Jurkat, Clone E6-1 (cell line): ENCODE results near the gene CENPL.
"Not testable (repeated sequence)": the region's sequence is repeated elsewhere in the genome, so short reads cannot be mapped to it uniquely, and the experiment has no call there.

Experiments used
- DNase-seq: peaks from one replicate; pipeline ENCODE4 v3.0.0-alpha.2; 2011; ENCODE audit warnings: low read depth, low spot score
- H3K4me3 ChIP-seq: 2 replicates; pipeline ENCODE4 v1.5.1; 2011; ENCODE audit warnings: mild to moderate bottlenecking, low read length, control low read depth, moderate library complexity

CENPL gene

DNA sequence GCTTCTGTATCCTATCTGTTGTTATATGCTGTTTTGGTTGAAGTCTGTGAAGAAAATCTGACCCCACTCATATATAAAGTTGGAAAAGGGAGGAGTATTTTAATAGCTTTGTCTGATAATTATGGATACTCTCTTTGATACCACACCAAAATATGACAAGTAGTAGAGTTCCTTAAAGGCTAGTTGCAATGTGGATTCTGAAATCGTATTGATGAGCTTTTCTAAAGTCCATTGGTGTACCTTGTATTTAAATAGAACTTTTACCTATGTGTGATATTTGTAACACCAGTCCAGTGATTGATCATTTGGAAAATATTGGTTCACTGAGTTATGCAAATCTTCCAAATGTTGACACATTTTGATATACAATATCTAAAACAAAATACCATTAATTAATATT lies 35.4 kb upstream of the CENPL start:
- H3K4me3 ChIP-seq, result no peak overlapping the region
- DNase-seq, result no peak

DNA sequence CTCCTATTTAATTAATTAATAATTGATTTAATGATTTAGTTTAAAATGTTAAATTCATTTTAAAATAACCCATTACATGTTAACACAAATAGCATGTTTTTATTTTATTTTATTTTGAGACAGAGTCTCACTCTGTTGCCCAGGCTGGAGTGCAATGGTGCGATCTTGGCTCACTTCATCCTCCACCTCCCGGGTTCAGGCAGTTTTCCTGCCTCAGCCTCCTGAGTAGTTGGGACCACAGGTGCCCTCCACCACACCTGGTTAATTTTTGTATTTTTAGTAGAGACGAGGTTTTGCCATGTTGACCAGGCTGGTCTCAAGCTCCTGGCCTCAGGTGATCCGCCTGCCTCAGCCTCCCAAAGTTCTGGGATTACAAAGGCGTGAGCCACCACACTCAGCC lies 34.9 kb upstream of the CENPL start:
- not testable (repeated sequence) for DNase-seq, H3K4me3 ChIP-seq

DNA sequence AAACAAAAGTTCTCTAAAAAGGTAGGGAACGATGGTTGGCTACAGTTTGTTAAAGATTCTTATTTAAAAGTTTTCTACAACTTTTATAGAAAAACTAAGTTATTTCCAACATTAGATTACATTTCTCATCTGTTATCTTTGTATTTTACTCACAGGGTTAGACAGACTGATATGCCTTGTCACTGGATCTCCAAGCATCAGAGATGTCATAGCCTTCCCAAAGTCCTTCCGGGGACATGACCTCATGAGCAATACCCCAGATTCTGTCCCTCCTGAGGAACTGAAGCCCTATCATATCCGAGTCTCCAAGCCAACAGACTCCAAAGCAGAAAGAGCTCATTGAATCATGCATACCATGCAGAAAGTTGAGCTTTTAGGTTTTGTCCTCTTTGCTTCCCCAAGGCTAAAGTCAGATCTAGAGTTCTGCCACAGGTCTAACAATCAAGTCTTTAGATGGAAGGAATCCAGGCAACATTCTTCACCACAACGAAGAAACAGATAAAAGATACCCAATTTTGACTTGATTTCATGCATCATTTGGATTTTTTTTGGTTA lies 32.8 kb upstream of the CENPL start:
- H3K4me3 ChIP-seq, result no peak overlapping the region
- DNase-seq, result no peak

DNA sequence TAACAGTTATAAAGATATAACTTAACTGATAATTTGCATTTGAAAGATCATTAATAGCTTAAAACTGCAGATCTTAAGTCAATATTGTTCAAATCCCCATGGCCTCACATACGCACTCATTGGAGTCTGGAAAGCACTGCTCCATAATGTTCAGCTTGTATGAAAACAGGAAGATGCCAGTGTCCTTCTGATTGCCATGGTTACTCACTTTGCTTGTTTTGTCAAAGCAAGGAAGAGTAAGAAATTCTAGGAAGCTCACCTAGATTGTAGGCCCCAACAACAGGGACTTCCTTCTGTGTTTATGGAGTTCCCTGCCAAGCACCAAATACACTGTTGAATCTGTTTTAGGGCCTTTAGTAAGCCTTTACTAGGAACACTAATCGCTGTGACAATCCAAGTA lies 32.2 kb upstream of the CENPL start:
- DNase-seq, result no peak
- no peak overlapping the region for H3K4me3 ChIP-seq

DNA sequence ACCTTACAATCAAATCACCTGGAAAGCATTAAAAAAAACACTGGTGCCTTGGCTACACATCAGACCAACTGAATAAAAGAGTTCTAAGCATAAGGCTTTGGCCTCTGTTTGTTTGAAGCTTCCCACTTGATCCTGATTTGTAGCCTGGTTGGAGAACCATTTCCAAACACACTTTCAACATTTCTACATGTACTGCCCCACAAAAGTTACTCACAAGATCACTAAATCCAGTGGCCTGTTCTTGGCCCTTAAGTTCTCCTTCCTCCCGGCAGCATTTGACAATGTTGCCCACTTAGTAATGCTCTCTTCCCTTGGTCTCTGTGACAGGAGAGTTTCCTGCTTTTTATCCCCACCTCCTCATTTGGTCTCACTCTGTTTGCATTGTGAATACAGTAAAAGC lies 31.3 kb upstream of the CENPL start:
- no peak overlapping the region for H3K4me3 ChIP-seq
- no peak for DNase-seq

DNA sequence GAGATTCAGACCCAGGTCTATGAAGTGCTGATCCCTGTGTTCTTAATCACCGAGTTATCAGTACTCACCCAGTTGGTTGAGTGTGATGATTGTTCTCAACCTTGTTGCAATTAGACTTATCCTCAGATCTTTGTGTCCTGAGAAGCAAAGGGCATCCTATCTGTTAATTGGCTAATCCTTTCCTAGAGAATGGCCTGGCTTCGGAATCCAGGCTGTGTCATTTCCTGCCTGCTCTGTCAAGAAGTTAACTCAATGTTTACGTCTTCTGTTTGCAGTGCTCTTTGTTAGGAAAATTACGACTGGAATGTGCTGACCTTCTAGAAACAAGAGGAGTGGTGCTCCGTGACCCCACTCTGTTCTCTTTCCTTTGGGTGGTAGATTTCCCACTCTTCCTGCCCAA lies 28.4 kb upstream of the CENPL start:
- no peak for DNase-seq
- no peak overlapping the region for H3K4me3 ChIP-seq

DNA sequence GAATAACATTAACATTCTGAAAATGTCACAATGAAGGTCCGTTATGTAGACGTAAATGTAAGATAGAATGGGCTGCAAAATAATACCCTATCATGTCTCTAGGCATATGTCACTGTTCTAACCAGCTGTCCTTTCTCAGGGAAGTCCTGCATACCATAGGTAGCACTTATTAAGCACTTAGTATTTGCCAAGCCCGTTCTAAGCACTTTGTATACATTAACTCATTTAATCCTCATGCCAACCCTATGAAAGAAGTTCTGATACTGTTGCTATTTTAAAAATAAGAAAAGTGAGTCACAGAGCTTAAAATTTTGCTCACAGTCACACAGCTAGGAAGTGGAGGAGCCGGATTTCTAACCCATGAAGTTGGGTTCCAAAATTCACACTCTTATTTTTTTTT lies 27.4 kb upstream of the CENPL start:
- DNase-seq, result no peak
- H3K4me3 ChIP-seq, result no peak overlapping the region

DNA sequence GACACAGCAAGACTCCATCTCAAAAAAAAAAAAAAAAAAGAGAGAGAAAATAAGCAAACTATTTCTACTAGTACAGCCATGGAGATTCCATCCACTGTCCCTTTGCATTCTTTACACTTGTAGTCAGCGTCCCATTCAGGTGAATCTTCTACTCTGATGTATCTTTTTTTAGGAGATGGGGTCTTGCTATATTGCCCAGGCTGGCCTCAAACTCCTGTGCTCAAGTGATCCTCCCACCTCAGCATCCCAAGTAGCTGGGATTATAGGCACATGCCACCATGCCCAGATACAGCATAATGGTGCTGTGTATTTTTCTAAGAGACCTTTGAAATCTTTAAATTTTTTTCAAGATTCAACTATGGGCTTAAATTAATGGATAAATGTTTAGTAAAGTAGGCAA lies 8.1 kb upstream of the CENPL start:
- no peak for DNase-seq
- no peak overlapping the region for H3K4me3 ChIP-seq

DNA sequence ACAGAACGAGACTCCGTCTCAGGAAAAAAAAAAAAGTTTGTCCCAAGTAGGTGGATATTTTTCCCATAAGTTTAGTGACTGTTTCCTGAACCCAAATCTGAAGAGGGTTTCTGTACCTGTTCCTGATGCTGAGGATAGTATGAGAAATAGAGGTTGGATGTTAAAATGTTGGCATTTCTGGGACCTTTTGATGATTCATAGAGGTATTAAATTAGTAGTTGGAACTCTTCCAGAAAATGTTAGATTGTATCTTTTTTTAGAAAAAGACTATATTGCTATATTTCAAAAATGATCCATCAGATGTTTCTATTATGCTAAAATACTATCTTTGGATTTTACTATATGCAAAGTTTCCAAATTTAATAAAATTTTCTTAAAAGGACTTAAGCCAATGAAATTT lies 2.9 kb upstream of the CENPL start:
- no peak overlapping the region for H3K4me3 ChIP-seq
- DNase-seq, result no peak

DNA sequence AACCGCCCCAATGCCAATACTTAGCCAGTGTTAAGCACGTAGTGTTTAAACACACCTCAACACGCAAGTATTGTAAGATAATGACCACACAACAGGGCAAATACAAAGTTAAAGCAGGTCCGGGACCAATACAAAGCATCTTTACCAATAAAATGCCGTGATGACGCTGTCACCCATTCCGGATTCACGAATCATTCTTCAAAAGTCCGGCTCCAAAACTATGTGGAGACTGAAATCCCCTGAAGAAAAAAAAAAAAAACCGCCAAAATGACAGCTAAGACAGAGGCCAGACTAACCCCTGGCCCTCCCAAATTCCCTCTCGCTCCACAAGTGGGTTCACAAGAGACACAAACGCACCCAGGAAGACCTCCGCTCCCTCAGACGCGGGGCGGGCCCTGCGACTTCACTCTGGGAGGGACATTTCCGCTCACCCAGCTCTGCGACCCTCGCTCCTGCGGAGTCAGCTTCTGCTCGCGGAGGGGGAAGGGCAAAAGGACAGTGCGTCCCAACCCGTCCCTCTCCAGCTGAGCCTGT lies 835 bp downstream of the CENPL start:
- peak overlapping the region; percentile 82 for H3K4me3 ChIP-seq
- no peak for DNase-seq

DNA sequence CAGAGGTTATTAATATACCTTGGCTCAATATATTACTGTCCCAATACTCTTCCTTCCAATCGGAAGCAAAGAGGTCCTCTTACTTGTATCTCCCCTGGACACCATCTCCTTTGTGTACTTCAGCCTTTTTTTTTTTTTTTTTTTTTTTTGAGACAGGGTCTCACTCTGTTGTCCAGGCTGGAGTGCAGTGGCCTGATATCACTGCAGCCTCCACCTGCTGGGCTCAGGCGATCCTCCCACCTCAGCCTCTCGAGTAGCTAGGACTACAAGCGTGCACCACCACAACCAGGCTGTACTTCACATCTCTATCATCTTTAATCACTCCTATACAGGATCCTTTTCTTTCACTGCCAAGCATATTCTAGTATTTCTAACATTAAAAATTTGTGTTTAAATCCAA lies 3.0 kb downstream of the CENPL start:
- no peak for DNase-seq
- no peak overlapping the region for H3K4me3 ChIP-seq

DNA sequence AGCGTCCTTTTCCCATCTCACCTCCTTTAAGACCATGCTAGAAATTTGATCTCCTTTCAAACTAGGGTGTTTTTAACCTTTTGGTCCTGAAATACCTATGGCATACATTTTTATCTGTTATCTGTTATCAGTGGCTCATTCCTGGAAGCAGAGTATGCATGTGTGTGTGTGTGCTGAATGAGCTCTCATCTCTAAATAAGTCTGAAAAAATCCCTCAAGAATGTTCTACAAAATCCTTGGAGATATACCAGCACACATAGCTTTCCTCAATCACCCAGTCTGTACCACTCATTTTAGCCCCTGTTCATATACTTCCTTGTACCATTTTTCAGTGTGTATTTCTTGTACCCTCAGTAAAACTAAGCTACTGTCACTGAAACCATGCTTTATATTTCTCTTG lies 6.2 kb downstream of the CENPL start:
- no peak for DNase-seq
- no peak overlapping the region for H3K4me3 ChIP-seq

DNA sequence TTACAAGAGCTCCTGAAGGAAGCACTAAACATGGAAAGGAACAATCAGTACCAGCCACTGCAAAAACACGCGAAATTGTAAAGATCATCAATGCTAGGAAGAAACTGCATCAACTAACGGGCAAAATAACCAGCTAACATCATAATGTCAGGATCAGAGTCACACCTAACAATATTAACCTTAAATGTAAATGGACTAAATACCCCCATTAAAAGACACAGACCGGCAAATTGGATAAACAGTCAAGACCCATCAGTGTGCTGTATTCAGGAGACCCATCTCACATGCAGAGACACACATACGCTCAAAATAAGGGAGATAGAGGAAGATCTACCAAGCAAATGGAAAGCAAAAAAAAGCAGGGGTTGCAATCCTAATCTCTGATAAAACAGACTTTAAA lies 11.0 kb downstream of the CENPL start:
- DNase-seq, H3K4me3 ChIP-seq: not testable (repeated sequence)

DNA sequence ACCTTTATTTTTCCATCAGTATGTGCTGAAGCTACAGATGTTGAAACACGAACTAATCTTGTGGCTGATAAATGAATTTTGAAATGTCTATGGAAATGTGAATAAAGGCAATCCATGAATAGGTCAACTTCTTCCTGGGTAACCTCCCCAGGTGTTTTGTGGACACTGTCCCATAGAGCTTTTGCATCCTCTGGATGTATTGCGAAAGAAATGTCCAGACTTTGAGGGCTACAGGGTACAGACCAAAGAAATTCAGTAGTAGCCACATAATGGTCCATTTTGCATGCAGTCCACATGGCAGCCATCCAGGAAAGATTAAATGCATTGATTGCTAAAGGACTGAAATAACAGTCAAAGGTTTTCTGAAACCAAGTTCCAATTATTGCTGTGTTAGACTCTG lies 21.7 kb downstream of the CENPL start:
- H3K4me3 ChIP-seq, result no peak overlapping the region
- DNase-seq, result no peak

DNA sequence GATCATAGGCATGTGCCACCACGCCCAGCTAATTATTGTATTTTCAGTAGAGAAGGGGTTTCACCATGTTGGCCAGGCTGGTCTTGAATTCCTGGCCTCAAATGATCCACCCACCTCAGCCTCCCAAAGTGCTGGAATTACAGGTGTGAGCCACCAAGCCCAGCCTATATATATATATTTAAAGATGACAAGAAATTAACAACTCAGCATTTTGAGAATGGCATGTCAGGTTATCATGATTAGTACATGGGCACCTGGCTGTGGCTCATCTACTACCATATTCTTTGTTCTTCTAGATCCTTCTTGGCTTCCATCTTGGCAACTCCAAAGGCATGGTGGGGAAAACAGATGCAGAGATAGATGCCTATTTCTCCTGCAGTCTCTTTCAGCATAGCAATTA lies 24.7 kb downstream of the CENPL start:
- H3K4me3 ChIP-seq, DNase-seq: not testable (repeated sequence)

DNA sequence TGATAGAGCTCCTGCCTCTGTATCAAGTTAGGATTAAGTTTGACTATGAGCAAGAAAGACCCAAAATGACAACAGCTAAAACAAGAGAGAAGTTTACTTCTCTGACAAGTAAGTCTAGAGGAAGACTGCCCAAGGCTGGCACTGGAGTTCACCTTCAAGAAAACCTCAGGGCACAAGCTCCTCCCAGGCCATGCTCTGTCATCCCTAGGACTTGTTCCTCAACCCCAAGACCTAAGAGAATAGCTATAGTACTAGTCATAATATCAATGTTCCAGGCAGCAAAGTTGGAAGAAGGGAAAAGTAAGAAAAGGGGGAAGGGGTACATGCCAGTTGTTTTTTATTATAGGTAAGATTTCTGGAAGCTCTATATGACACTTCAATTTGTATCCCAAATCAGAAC lies 26.6 kb downstream of the CENPL start:
- no peak overlapping the region for H3K4me3 ChIP-seq
- DNase-seq, result no peak

DNA sequence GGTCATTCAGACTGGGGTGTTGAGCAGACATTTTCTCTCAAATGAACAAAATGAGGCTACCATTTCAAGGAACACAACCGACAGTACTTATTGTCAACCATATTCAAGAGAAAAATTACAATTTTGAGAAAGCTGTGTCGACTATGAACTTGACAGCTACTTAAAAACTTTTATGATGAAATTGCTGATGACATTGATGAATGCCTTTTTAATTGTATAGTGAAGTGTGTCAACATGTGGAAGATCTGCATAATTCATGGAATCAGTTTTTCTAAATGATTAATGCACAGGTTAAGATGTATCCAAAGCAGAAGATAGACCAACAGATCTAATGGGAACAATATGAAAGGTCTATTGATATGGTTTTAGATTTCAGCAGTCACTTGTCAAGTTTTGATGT lies 34.8 kb downstream of the CENPL start:
- DNase-seq, result no peak
- H3K4me3 ChIP-seq, result no peak overlapping the region

DNA sequence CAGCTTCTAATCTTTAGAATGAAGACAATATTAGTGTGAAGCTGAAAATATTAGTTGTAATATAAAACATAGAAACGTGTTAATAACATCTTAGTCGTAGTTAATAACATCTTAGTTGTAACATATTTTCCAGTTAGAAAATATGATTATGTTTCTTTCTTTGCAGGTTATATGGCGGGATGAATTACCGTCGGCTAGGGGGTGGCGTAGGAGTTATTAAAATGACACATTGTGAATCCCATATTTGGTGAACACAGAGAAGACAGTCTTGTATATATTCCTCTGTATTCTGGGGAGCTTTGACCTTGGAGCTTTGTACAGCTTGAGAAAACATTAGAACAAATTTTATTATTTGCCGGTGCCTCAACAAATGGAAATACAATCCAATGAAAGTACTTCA lies 39.7 kb downstream of the CENPL start:
- no peak overlapping the region for H3K4me3 ChIP-seq
- DNase-seq, result no peak

DNA sequence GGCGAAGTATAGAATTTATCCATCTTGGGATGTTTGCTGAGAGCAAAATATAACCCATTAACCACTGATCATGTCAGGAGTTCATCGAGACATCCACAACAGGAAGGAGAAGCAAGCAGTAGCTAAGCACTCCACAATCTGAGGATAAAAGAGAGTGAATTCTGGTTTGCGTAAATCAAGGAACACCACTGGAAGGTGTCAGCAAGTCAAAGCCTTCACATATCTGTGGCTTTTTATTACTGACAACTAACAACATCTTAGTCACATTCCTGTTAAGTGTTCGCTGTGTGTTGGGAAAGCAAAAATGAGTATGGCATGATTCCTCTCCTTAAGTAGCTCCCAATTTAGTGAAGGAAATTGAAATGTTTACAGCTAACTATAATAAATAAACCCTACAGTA lies 44.7 kb downstream of the CENPL start:
- DNase-seq, result no peak
- H3K4me3 ChIP-seq, result no peak overlapping the region

DNA sequence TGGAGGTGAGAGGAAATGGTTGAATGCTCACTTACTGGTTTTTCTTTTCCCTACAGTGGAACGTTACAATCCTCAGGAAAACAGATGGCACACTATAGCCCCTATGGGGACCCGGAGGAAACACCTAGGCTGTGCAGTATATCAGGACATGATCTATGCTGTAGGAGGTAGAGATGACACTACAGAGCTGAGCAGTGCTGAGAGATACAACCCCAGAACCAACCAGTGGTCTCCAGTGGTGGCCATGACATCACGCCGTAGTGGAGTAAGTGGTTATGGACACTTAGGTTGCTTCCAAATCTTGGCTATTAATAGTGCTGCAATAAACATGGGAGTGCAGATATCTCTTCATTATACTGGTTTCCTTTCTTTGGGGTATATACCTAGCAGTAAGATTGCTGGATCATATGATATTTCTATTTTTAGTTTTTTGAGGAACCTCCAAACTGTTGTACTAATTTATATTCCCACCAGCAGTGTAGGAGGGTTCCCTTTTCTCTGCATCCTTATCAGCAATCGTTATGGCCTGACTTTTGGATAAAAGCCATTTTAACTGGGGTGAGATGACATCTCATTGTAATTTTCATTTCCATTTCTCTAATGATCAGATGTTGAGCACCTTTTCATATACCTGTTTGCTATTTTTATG lies 49.0 kb downstream of the CENPL start:
- H3K4me3 ChIP-seq, result no peak overlapping the region
- DNase-seq, result no peak

DNA sequence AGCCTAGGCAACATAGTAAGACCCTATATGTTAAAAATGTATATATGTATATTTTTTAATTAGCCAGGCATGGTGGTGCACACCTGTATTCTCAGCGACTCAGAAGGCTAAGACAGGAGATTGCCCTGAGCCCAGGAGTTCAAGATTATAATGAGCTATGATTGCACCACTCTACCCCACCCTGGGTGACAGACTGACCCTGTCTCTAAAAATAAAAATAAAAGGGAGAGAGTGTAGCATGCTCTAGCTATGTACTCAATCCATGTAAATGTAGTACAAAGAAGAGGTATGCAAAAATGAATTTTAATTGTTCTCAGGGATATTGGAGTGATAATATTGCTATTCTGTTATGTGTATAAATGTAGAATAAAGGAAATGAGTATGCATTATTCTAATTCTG lies 53.1 kb downstream of the CENPL start:
- DNase-seq, result no peak
- no peak overlapping the region for H3K4me3 ChIP-seq
